Measurements from ENCODE around the gene CCNJL. TPM values are rescaled to one million over a fixed set of nuclear protein-coding genes. Genes with fewer than 3 reads are reported as not detected.

Gene CCNJL
- polyA plus RNA-seq, 1 donor from 2014 or later = not detected

DNA sequence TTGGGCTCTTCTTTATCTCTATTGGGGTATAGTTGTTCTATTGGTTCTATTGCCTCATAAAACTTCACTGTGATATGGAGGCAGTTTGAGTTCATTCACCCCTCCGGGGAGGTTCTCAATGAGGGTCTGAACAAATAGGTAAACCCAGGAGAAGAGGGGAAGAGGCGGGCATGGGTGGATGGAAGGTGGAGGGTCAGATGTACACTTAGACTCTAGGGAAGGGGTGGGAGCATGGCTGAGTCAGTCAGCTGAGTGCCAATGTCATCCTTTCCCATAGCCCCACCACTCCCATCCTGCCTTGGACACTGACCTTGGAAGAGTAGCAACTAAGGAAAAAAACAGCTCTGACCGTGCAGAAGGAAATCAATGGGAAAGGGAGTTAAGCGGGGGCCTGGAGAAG is 93.0 kb downstream of the CCNJL start:
- Mint-ChIP-seq H3K4me3 (no peak overlapping the region), H3K4me1 (peaks cover 0 to 4% (median 0%) of the 10 kb centered on the region in 3 donors), H3K36me3 (no peaks in the 10 kb centered on the region), H3K27me3 (peaks cover 8% of the 10 kb centered on the region), H3K9me3 (no peaks in the 10 kb centered on the region), H3K27ac (no peak overlapping the region)

GRCh38 chr5:160213537-160213936 is 98.8 kb downstream of the CCNJL start:
- Mint-ChIP-seq H3K4me3 (no peak overlapping the region), H3K36me3 (no peaks in the 10 kb centered on the region), H3K4me1 (no peaks in the 10 kb centered on the region), H3K27me3 (peaks cover 3% of the 10 kb centered on the region), H3K9me3 (no peaks in the 10 kb centered on the region), H3K27ac (no peak overlapping the region)

GRCh38 chr5:160211352-160211751 is 101.0 kb downstream of the CCNJL start:
- Mint-ChIP-seq H3K27me3 (peaks cover 3% of the 10 kb centered on the region), H3K27ac (no peak overlapping the region), H3K4me1 (no peaks in the 10 kb centered on the region), H3K36me3 (no peaks in the 10 kb centered on the region), H3K4me3 (no peak overlapping the region), H3K9me3 (no peaks in the 10 kb centered on the region)

DNA sequence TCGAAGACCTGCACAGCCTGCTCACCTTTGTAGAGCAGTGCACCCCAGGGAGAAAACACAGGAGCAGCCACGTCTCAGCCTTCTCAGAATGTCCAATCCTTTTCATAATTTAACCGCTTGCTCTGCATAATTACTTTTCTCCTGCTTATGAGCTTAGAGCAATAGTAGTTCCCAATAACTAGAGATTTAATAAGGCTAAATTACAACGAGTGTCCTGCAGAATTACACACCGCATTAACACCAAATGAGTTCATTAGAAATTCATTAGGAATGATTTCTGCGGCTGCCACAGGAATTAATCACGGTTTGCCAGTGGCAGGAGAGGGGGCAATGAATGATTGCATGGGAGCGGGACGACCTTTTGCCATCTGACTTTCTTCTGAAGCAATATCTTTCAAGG is 101.8 kb downstream of the CCNJL start:
- no peak overlapping the region for H3K27ac Mint-ChIP-seq
- H3K4me1 Mint-ChIP-seq = no peaks in the 10 kb centered on the region
- H3K4me3 Mint-ChIP-seq = peak overlapping the region in 1 of 4 donors; percentile 43
- no peaks in the 10 kb centered on the region for H3K9me3 Mint-ChIP-seq
- peaks cover 5% of the 10 kb centered on the region for H3K27me3 Mint-ChIP-seq
- no peaks in the 10 kb centered on the region for H3K36me3 Mint-ChIP-seq

DNA sequence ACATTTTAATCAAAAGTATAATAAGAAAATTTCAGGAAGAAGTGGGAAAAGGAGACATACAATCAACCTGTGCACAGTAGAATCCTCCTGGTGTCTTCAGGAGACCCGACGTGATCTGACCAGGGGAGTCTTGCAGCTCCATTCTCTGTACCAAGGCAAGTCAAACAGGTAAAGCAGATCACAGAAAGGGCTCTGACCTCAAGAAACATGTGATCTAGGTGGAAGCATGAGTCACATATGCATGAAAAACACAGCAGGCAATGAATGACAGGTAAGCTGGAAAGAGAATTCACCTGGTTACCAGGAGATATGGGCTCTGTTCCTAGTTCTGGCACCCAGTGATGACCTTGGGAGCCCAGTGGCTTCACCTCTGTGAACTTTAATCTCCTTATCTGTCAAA is 102.4 kb downstream of the CCNJL start:
- no peak overlapping the region for H3K27ac Mint-ChIP-seq
- H3K4me3 Mint-ChIP-seq = no peak overlapping the region

DNA sequence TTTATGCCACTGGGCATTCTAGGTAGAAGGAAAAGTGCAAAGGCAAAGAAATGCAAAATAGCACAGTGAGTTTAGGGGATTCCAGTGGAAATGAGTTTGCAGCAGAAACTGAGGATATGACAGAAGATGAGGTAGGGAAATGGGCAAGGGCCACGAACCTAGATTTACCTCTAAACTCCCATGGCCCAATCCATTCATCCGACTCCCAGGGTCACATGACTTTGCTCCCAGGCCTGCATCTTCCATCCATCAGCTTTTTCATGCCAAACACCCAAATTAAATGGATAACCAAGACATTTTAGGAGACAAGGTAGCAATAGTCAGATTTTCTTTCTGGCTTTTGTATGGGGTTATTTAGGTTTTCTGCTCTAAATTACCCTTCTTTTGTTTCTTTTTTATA is 105.3 kb downstream of the CCNJL start:
- peaks cover 0 to 2% (median 0%) of the 10 kb centered on the region in 3 donors for H3K9me3 Mint-ChIP-seq
- H3K4me1 Mint-ChIP-seq = peaks cover 0 to 2% (median 0%) of the 10 kb centered on the region in 3 donors
- no peaks in the 10 kb centered on the region for H3K36me3 Mint-ChIP-seq
- no peak overlapping the region for H3K4me3 Mint-ChIP-seq
- no peak overlapping the region for H3K27ac Mint-ChIP-seq
- peaks cover 2% of the 10 kb centered on the region for H3K27me3 Mint-ChIP-seq

More for the DNA sequence above, 102.4 kb downstream of the CCNJL start:
- Mint-ChIP-seq H3K4me1 (no peaks in the 10 kb centered on the region), H3K27me3 (peaks cover 5% of the 10 kb centered on the region), H3K36me3 (no peaks in the 10 kb centered on the region), H3K9me3 (peaks cover 0 to 2% (median 0%) of the 10 kb centered on the region in 3 donors)

Other genes with a start within 250 kb of the CCNJL start
- gene PWWP2A, start 193.1 kb downstream of the CCNJL start, polyA plus RNA-seq = 30.5 TPM
- not detected for gene FABP6, start 83.1 kb downstream of the CCNJL start, polyA plus RNA-seq
- not detected for gene C1QTNF2, start 58.1 kb upstream of the CCNJL start, polyA plus RNA-seq
- gene FAM200C, start 87.5 kb upstream of the CCNJL start, polyA plus RNA-seq = 0.64 TPM
- gene SLU7, start 106.5 kb upstream of the CCNJL start, polyA plus RNA-seq = 96.2 TPM
- 19.1 TPM for gene PTTG1, start 109.3 kb upstream of the CCNJL start, polyA plus RNA-seq